GM10248 (cell line): ENCODE data around the gene KCNK7.

Source experiments
- CTCF ChIA-PET: fragments of 300-600 bp; sonication (Branson Sonifier 250); formaldehyde crosslinking; extraction: SDS; loops from one replicate; lab custom pipeline; 2021; ENCODE audit warnings: antibody characterized with exemption; lab: Yijun Ruan, JAX
- POLR2A ChIA-PET: fragments of 350-650 bp; sonication (Branson Sonifier 250); formaldehyde crosslinking; extraction: SDS; loops from one replicate; lab custom pipeline; 2020; ENCODE audit warnings: antibody characterized with exemption; lab: Yijun Ruan, JAX
- DNase-seq: peaks from one replicate; pipeline ENCODE4 v3.0.0; 2012; ENCODE audit errors: extremely low spot score
- TF ChIP-seq, protein P1 (sequence below): IDR thresholded peaks from 2 replicates; pipeline ENCODE4 v1.5.1; 2012; ENCODE audit warnings: mild to moderate bottlenecking, low read depth; ENCODE audit errors: extremely low read depth, missing control alignments, control extremely low read depth

KCNK7 gene

DNA sequence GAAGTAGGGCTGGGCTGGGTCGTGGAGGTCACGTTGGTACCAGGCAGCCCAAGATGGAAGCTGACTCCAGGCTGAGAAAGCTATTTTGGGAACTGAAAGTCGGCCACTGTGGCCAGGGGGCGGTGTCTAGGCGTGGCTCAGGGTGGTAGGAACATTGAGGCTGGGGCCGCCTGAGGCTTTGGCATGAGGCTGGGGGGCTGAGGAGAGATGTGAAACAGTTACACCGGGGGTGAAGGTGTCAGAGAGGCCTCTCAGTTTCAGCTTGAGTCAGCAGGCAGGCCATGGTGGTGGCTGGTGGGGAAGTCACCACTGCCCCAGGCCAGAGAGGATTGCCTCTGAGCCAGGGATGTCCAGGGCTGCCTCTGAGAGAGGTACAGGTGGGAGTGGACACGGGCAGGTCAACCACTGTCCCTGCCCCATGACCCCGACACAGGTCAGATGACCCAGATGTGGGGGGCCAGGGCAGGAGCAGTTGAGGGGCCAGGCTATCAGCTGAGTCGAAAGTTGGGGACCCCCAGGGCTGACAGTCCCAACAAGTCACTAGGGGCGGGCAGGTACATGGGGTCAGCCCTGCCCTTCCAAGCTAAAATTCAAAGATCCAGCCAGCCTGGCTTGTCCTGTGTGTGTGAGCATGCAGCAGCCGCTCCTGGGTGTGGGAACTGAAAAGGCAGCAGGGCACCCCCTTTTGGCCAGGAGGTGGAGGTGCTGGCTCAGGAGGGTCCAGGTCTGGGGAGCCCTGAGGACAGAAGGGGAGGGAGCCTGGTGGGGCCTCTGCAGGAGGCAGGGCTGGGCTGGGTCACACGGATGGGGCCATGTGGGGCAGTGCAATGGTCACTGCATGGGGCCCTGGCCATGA, 7.2 kb downstream of the KCNK7 start:
- TF ChIP-seq, protein P1, sequence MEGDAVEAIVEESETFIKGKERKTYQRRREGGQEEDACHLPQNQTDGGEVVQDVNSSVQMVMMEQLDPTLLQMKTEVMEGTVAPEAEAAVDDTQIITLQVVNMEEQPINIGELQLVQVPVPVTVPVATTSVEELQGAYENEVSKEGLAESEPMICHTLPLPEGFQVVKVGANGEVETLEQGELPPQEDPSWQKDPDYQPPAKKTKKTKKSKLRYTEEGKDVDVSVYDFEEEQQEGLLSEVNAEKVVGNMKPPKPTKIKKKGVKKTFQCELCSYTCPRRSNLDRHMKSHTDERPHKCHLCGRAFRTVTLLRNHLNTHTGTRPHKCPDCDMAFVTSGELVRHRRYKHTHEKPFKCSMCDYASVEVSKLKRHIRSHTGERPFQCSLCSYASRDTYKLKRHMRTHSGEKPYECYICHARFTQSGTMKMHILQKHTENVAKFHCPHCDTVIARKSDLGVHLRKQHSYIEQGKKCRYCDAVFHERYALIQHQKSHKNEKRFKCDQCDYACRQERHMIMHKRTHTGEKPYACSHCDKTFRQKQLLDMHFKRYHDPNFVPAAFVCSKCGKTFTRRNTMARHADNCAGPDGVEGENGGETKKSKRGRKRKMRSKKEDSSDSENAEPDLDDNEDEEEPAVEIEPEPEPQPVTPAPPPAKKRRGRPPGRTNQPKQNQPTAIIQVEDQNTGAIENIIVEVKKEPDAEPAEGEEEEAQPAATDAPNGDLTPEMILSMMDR: peak; percentile 72
- DNase-seq: peak; percentile 95

DNA sequence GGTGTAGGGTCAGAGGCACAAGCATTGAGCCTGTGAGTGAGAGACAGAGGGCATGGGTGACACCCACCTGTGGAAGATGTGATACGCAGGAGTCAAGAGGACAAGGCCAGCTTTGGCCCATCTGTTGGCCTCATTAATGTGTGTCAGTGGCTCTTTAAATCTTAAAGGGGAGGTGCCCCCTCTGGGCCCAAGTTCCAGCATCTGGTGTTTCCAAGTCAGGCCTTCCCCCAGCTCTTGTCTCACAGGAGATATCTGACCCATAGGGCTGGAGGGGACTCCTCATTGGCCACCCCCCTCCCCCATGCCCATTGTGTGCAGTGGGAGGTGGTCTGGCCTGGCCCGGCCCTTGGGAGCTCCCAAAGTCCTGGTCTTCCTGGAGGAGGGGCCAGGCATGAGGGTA, 8.9 kb downstream of the KCNK7 start:
- ChIA-PET CTCF (interaction anchor here (1.0 to 22.1 kb wide), 7 partner anchors 10 to 572 kb away, joined by 3 to 351 read pairs (median 54); partner anchors contain the start of genes AP5B1, ARL2, EHBP1L1 and FAM89B), POLR2A (interaction anchor here (1.0 kb wide), 1 partner anchor 11 kb away, joined by 5 read pairs; the partner anchor contains the start of gene EHBP1L1)
- TF ChIP-seq, protein P1: no peak
- DNase-seq: no peak

More for the DNA sequence above, 7.2 kb downstream of the KCNK7 start:
- ChIA-PET CTCF (interaction anchor here (0.6 to 22.1 kb wide), 17 partner anchors 8 to 302 kb away, joined by 3 to 351 read pairs (median 5); partner anchors contain the start of genes CCDC85B, EHBP1L1, FAM89B and KCNK7), POLR2A (interaction anchor here (0.6 to 1.4 kb wide), 12 partner anchors 10 to 270 kb away, joined by 3 to 9 read pairs (median 4); partner anchors contain the start of genes EHBP1L1, FAM89B, SIPA1 and ZNRD2)

DNA sequence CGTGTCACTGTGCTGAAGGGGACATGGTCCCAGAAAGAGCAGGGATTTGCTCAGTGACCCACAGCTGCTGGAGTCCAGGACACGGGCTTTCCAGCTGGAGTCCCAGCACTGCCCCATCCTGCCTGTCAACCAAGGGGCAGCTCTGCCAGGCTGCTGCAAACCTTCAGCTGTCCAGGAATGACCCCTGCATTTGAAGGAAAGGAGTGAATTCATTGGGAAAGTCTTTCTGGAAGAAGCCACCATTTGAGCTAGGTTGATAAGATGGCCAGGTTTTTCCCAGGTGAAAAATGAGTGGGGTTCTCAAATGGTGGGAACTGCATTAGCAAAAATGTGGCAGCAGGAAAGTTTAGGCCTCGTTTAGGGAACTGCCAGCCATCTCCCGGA, 9.4 kb downstream of the KCNK7 start:
- TF ChIP-seq, protein P1: no peak
- POLR2A ChIA-PET: interaction anchor here (1.0 kb wide), 1 partner anchor 10 kb away, joined by 5 read pairs; the partner anchor contains the start of gene EHBP1L1
- CTCF ChIA-PET: interaction anchor here (1.0 to 22.1 kb wide), 6 partner anchors 10 to 572 kb away, joined by 3 to 351 read pairs (median 56); partner anchors contain the start of genes AP5B1, ARL2, EHBP1L1 and FAM89B
- no peak for DNase-seq

DNA sequence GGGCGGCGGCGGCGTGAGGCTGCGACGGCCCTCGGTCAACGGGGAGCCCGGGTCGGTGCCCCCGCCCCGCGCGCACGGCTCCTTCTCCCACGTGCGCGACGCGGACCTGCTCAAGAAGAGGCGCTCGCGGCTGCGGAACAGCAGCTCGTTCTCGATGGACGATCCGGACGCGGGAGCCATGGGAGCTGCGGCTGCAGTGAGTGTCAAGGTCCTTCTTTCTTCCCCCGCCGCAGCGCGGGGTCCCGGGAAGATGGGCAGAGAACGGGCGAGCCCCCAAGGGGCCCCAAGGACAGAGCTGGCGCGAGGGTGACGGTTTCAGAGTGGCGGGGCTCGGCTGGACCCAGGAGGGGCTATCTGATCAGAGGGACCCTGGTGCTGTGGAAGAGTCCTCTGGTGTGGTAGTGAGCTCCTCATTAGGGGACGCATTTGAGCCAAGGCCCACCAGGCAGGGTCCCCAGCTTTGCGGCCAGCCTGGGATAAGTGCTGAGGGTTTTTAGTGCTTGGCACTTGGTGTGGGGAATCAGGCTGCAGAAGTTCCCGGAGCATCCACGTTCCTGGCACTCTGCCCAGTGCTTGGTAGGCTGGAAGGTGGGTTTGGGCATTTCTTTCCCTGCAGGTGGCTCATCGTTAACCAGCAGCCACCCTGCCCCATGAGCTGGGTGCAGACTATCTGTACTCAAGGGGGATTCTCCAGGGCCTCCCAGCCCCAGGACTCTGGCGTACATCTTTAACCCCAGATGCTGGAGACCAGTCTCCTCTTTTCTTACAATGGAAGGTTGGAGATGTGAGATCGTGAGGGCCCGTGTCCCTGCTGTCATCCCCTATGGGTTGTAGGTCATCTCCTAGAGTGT, 10.0 kb downstream of the KCNK7 start:
- TF ChIP-seq, protein P1: no peak
- ChIA-PET CTCF (interaction anchor here (1.4 to 22.1 kb wide), 5 partner anchors 9 to 195 kb away, joined by 4 to 351 read pairs (median 58); partner anchors contain the start of genes AP5B1, EHBP1L1, FAM89B and KCNK7), POLR2A (interaction anchor here (1.0 kb wide), 1 partner anchor 9 kb away, joined by 5 read pairs; the partner anchor contains the start of gene EHBP1L1)
- DNase-seq: no peak

- ChIA-PET POLR2A (no interaction called here), CTCF (interaction anchor here (6.8 to 22.1 kb wide), 2 partner anchors 13 to 19 kb away, joined by 65 to 351 read pairs; partner anchors contain the start of genes FAM89B, KCNK7, MAP3K11 and PCNX3)
- TF ChIP-seq, protein P1: no peak
- DNase-seq: no peak
These were observed 10.9 kb downstream of the KCNK7 start for GRCh38 chr11:65584723-65585171.

GRCh38 chr11:65584106-65584505, 11.5 kb downstream of the KCNK7 start:
- ChIA-PET CTCF (interaction anchor here (0.8 to 22.1 kb wide), 2 partner anchors 19 to 43 kb away, joined by 3 to 351 read pairs; partner anchors contain the start of genes KCNK7, MAP3K11 and PCNX3), POLR2A (interaction anchor here (0.6 kb wide), 1 partner anchor 264 kb away, joined by 3 read pairs; no protein-coding TSS in a partner anchor)
- TF ChIP-seq, protein P1: no peak
- DNase-seq: no peak
